ENCODE measurements around the gene KRTAP10-12. TPM values are rescaled to one million over a fixed set of nuclear protein-coding genes. Genes with fewer than 3 reads are reported as not detected.

The KRTAP10-12 gene
- total and polyA plus RNA-seq, 2 experiments from 2014 or later = not detected

DNA sequence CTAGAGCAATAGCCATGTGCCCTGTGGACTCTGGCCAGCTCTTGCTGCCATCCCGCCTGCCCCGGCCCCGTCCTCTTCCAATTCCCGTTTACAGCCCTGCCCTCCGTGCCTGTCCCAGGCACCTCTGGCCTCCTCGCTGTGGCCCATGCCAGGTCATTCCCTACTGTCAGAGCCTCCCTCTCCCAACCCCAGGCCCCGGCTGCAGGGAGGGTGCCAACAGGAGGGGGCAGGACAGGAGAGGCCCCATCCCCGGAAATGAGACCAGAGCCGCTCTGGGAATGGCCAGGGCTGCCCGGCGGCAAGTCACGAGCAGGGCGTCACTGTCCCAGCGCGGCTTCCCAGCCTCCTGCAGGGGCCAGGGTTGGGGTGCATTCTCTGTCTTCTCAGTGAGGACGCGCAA is 37.9 kb downstream of the KRTAP10-12 start:
- no peaks in the 10 kb centered on the region for H3K36me3 ChIP-seq (replicated peaks; ENCODE audit: insufficient read depth, low read depth)
- no peak overlapping the region for H3K27ac ChIP-seq
- WGBS (ENCODE audit: low lambda C conversion rate, missing lambda C conversion rate) = 96% methylated on average over 17 of the region's 17 CpGs
- no peaks in the 10 kb centered on the region for H3K4me1 ChIP-seq (ENCODE audit: insufficient read depth)
- no peak for TF ChIP-seq EZH2phosphoT487 (IDR thresholded peaks at IDR 0.05; ENCODE audit: low read depth, severe bottlenecking, unreplicated experiment)
- TF ChIP-seq, protein P1, sequence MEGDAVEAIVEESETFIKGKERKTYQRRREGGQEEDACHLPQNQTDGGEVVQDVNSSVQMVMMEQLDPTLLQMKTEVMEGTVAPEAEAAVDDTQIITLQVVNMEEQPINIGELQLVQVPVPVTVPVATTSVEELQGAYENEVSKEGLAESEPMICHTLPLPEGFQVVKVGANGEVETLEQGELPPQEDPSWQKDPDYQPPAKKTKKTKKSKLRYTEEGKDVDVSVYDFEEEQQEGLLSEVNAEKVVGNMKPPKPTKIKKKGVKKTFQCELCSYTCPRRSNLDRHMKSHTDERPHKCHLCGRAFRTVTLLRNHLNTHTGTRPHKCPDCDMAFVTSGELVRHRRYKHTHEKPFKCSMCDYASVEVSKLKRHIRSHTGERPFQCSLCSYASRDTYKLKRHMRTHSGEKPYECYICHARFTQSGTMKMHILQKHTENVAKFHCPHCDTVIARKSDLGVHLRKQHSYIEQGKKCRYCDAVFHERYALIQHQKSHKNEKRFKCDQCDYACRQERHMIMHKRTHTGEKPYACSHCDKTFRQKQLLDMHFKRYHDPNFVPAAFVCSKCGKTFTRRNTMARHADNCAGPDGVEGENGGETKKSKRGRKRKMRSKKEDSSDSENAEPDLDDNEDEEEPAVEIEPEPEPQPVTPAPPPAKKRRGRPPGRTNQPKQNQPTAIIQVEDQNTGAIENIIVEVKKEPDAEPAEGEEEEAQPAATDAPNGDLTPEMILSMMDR (IDR thresholded peaks at IDR 0.05; ENCODE audit: poor library complexity) = no peak
- no peak for TF ChIP-seq EZH2 (IDR thresholded peaks at IDR 0.05; ENCODE audit: borderline replicate concordance)
- DNase-seq (ENCODE audit: low spot score) = no peak
- no peak overlapping the region for H3K4me3 ChIP-seq
- no peaks in the 10 kb centered on the region for H4K20me1 ChIP-seq (ENCODE audit: insufficient read depth, poor library complexity, severe bottlenecking)
- no peaks in the 10 kb centered on the region for H3K27me3 ChIP-seq
- no peak overlapping the region for H3K4me2 ChIP-seq
- no peaks in the 10 kb centered on the region for H3K9me3 ChIP-seq (ENCODE audit: low read depth)
- no peaks in the 10 kb centered on the region for H3K79me2 ChIP-seq
- no peak overlapping the region for H2AFZ ChIP-seq
- H3K9me2 ChIP-seq (replicated peaks; ENCODE audit: insufficient read depth) = no peaks in the 10 kb centered on the region

DNA sequence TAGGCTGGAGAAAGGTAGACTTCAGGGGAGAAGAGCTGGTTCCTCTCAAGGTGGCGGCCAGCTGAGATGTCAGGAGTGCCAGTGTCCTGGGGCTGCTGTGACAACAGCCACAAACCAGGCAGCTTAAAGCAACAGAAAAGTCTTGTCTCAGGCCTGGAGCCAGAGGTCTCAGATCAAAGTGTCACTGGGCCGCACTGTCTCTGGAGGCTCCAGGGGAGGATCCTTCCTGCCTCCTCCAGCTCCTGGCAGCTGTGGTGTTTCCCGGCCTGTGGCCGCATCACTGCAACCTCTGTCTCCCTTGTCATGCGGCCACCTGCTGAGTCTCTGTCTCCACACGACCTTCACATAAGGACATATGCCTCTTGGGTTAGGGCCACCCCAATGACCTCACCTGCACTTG is 38.8 kb downstream of the KRTAP10-12 start:
- DNase-seq (ENCODE audit: low spot score) = no peak
- H3K27ac ChIP-seq = no peak overlapping the region
- H3K4me2 ChIP-seq = no peak overlapping the region
- no peaks in the 10 kb centered on the region for H3K4me1 ChIP-seq (ENCODE audit: insufficient read depth)
- 89% methylated on average over 6 of the region's 6 CpGs for WGBS (ENCODE audit: low lambda C conversion rate, missing lambda C conversion rate)
- H3K36me3 ChIP-seq (replicated peaks; ENCODE audit: insufficient read depth, low read depth) = no peaks in the 10 kb centered on the region
- TF ChIP-seq, protein P1 (IDR thresholded peaks at IDR 0.05; ENCODE audit: poor library complexity) = no peak
- no peak for TF ChIP-seq EZH2 (IDR thresholded peaks at IDR 0.05; ENCODE audit: borderline replicate concordance)
- TF ChIP-seq EZH2phosphoT487 (IDR thresholded peaks at IDR 0.05; ENCODE audit: low read depth, severe bottlenecking, unreplicated experiment) = no peak
- H3K9me3 ChIP-seq (ENCODE audit: low read depth) = no peaks in the 10 kb centered on the region
- H3K79me2 ChIP-seq = no peaks in the 10 kb centered on the region
- H3K27me3 ChIP-seq = no peaks in the 10 kb centered on the region
- no peak overlapping the region for H3K4me3 ChIP-seq
- H4K20me1 ChIP-seq (ENCODE audit: insufficient read depth, poor library complexity, severe bottlenecking) = no peaks in the 10 kb centered on the region
- no peak overlapping the region for H2AFZ ChIP-seq
- H3K9me2 ChIP-seq (replicated peaks; ENCODE audit: insufficient read depth) = no peaks in the 10 kb centered on the region

DNA sequence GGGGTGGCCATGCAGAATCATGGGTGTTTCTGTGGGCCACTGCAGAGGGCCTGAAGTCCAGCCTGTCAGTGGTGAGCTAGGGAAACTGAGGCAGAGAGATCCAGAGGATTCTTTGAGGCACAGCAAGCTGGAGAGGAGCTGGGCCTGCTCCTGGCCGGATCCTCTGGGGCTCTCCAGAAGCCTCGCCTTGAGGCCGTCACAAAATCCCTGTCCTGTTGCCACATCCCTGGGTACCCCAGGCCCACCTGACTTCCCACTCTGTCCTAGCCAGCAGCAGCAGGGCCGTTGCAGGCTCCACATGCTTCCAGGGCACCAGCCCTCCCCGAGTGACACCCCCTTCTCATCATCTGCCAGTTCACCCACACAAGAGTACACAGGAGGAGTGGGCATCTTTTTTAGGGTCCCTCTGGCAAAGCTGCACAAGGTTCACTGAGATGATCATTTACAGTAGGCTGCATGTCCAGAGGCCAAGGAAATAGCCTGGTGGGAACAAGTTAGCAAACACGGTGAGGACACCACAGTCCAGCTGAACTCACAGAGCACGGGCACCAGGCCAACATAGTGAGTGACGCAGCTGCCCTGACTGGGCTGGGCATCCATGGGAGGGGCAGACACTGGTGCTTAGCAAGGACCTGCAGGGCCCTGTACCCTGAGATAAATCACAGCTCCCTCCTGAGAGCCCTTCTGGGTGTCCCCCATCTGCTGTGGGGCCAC is 39.5 kb downstream of the KRTAP10-12 start:
- Histone ChIP-seq H3K27me3 (no peaks in the 10 kb centered on the region), H3K4me2 (no peak overlapping the region), H2AFZ (no peak overlapping the region), H3K36me3 (replicated peaks; ENCODE audit: insufficient read depth, low read depth) (no peaks in the 10 kb centered on the region), H3K4me1 (ENCODE audit: insufficient read depth) (no peaks in the 10 kb centered on the region), H3K27ac (no peak overlapping the region), H4K20me1 (ENCODE audit: insufficient read depth, poor library complexity, severe bottlenecking) (no peaks in the 10 kb centered on the region), H3K79me2 (no peaks in the 10 kb centered on the region), H3K4me3 (no peak overlapping the region), H3K9me2 (replicated peaks; ENCODE audit: insufficient read depth) (no peaks in the 10 kb centered on the region), H3K9me3 (ENCODE audit: low read depth) (no peaks in the 10 kb centered on the region)
- TF ChIP-seq EZH2 (IDR thresholded peaks at IDR 0.05; ENCODE audit: borderline replicate concordance) (no peak), EZH2phosphoT487 (IDR thresholded peaks at IDR 0.05; ENCODE audit: low read depth, severe bottlenecking, unreplicated experiment) (no peak)
- TF ChIP-seq, protein P1 (IDR thresholded peaks at IDR 0.05; ENCODE audit: poor library complexity) = no peak
- DNase-seq (ENCODE audit: low spot score) = no peak
- WGBS (ENCODE audit: low lambda C conversion rate, missing lambda C conversion rate) = 93% methylated on average over 8 of the region's 8 CpGs
